Astrocyte of the spinal cord (primary cell): ENCODE data around the gene NOL12.

Experiments used
- DNase-seq: peaks from one replicate; pipeline ENCODE4 v3.0.0; 2011; ENCODE audit warnings: low read depth, low spot score
- H3K4me3 ChIP-seq: 2 replicates; pipeline ENCODE4 v1.5.1; 2011; ENCODE audit warnings: low read depth, mild to moderate bottlenecking, low read length, moderate library complexity
- in situ Hi-C: cut with HindIII; loops from 2 replicates; pipeline ENCODE4 v1.10.0; 2017; ENCODE audit warnings: low sequenced_read_pairs
- TF ChIP-seq, protein P1 (sequence below): IDR thresholded peaks from 2 replicates; pipeline ENCODE4 v1.5.1; 2012; ENCODE audit warnings: low read depth, mild to moderate bottlenecking, low read length, inconsistent platforms

Gene NOL12

DNA sequence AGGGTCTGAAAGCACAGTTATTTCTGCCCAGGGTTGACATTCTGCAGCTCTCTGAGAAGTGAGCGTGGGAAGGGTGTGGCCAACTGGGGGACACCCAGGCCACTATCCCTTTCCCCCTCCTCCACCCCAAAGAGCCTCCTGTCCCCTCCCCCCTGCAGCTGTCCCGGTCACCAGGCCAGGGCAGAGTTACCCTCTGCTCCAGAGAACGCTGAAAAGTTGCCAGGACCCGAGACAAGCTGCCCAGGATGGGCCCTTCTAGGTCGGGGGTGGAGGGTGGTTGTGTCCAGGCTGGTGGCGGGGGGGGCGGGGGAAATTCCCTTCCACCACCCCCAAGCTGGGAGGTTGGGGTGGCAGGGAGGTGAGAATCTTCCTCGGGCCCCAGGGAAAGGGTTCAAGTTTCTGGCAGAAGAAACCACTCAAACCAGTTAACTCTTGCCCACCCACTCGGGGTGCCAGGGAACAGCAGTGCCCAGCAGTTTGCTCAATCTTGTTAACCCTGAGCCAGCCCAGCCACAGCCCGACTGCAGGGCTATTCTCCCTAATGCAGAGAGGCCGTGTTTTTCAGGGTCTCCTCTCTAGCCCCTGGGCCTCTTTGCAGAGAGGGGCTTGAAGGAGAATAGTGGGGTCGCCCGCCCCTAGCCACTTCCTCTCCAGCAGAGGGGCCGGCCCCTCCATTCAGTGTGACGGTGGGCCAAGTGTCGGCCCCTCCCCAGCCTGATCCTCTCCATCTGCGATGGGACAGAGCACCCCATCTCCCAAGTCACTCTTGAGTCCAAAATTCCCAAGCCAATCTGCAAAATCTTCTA is 10.0 kb upstream of the NOL12 start:
- H3K4me3 ChIP-seq: peak overlapping the region; percentile 98
- DNase-seq: no peak
- TF ChIP-seq, protein P1, sequence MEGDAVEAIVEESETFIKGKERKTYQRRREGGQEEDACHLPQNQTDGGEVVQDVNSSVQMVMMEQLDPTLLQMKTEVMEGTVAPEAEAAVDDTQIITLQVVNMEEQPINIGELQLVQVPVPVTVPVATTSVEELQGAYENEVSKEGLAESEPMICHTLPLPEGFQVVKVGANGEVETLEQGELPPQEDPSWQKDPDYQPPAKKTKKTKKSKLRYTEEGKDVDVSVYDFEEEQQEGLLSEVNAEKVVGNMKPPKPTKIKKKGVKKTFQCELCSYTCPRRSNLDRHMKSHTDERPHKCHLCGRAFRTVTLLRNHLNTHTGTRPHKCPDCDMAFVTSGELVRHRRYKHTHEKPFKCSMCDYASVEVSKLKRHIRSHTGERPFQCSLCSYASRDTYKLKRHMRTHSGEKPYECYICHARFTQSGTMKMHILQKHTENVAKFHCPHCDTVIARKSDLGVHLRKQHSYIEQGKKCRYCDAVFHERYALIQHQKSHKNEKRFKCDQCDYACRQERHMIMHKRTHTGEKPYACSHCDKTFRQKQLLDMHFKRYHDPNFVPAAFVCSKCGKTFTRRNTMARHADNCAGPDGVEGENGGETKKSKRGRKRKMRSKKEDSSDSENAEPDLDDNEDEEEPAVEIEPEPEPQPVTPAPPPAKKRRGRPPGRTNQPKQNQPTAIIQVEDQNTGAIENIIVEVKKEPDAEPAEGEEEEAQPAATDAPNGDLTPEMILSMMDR: no peak
- in situ Hi-C loops: no loop called here

DNA sequence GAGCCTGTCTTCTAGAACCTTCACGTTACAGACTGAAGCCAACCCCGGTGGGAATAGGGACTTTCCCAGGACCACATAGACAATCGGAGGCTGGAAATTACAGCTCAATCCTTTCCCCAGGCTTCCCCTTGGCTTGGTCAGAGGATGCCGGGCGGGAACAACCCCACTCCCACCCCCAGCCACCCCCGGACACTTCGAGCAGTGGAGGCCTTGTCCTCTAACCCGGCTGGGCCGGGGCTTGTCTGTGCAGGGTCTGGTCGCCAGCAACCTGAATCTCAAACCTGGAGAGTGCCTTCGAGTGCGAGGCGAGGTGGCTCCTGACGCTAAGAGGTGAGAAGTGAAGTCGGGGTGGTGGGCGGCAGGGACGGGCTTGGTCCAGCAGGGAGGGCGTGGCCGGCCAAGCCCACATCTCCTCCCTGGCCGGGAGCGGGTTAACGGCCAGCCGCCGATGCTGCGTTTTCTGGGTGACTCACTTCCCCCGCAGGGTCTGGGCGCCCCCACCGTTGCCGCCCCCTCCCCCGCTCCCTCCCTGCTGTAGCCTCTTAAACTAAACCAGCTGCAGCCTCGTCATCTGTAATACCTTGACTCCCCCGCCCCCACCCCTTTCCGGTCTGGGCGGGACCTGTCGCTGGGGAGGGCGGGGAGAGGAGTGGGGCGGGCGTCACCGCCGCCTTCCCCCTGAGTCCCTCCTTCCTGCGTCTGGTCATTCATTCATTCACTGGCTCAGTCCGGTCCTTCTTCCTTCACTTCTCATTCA is 9.2 kb upstream of the NOL12 start:
- in situ Hi-C loops: no loop called here
- peak; percentile 99 for DNase-seq
- TF ChIP-seq, protein P1: no peak
- peak overlapping the region; percentile 98 for H3K4me3 ChIP-seq

DNA sequence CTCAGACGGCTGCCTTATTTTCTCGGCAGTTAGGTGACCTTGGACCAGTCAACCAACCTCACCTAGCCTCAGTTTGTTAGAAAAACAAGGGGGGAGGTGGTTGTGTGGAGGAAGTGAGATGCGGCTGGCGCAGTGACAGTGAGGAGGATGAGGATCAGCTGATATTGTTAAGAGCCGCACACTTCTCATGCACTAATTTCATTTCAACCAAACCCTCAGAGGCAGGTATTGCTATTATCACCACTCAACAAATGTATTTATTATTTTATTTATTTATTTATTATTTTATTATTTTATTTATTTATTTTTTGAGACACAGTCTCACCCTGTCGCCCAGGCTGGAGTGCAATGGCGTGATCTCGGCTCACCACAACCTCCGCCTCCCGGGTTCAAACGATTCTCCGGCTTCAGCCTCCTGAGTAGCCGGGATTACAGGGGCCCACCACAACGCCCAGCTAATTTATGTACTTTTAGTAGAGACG is 8.6 kb upstream of the NOL12 start:
- in situ Hi-C loops: no loop called here
- TF ChIP-seq, protein P1: no peak
- peak overlapping the region; percentile 98 for H3K4me3 ChIP-seq
- no peak for DNase-seq

DNA sequence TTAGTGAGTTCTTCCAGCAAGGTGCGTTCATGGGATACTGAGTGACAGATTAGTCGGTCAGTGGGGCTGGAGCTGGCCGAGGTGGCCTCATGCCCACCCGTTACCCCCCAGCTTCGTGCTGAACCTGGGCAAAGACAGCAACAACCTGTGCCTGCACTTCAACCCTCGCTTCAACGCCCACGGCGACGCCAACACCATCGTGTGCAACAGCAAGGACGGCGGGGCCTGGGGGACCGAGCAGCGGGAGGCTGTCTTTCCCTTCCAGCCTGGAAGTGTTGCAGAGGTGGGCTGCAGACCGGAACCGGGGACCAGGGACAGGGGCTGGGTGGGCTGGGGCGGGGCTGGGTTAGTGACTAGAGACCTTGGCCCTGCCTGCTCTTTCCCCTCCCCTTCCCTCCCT is 7.8 kb upstream of the NOL12 start:
- peak overlapping the region; percentile 98 for H3K4me3 ChIP-seq
- TF ChIP-seq, protein P1: no peak
- no peak for DNase-seq
- in situ Hi-C loops: no loop called here

DNA sequence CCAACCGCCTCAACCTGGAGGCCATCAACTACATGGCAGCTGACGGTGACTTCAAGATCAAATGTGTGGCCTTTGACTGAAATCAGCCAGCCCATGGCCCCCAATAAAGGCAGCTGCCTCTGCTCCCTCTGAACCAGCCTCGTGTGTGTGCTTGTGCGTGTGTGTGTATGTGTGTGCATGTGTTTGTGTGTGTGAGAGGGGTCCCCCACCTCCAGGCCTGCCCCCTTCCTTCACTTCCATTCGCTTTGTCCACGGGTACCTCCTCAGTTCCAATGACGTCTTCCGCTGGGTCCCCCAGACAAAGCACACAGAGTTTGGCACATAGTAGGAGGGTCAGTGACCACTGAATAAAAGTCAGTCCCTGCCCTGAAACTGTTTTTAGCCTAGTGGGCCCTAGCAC is 6.5 kb upstream of the NOL12 start:
- in situ Hi-C loops: no loop called here
- no peak overlapping the region for H3K4me3 ChIP-seq
- TF ChIP-seq, protein P1: no peak
- DNase-seq: no peak

DNA sequence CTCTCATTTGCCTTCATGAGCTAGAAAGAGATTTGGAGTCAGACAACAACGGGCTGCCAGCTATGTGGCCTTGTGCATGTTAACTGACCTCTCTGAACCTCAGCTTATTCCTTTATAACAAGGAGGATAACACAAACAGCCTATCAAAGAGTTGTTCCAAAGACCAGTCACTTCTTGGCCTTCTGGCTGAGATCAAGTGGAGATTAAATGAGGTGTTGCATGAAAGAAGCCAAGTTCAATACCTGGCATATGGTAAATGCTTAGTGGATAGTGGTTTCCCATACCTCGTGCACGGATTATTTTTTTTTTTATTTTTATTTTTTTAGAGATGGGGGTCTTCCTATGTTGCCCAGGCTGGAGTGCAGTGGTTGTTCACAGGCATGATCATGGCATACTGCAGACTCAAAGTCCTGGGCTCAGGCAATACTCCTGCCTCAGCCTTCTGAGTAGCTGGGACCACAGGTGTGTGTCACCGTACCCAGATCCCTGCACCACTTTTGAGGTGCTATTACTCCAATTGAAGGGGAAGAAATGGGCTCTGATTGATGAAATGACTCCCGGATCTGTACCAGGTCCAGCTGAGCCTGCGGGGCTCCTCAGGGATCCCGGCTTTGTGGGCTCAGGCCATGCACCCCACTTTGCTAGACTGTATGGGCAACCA is 5.8 kb upstream of the NOL12 start:
- no peak overlapping the region for H3K4me3 ChIP-seq
- TF ChIP-seq, protein P1: no peak
- DNase-seq: no peak
- in situ Hi-C loops: no loop called here
